Measurements from ENCODE around the gene CCDC47. TPM values are rescaled to one million over a fixed set of nuclear protein-coding genes. Genes with fewer than 3 reads are reported as not detected.

CCDC47 gene
- total and polyA plus RNA-seq, 2 of the 4 experiments (the other 2 are of a cell fraction), result 45.7 to 62.0 TPM

DNA sequence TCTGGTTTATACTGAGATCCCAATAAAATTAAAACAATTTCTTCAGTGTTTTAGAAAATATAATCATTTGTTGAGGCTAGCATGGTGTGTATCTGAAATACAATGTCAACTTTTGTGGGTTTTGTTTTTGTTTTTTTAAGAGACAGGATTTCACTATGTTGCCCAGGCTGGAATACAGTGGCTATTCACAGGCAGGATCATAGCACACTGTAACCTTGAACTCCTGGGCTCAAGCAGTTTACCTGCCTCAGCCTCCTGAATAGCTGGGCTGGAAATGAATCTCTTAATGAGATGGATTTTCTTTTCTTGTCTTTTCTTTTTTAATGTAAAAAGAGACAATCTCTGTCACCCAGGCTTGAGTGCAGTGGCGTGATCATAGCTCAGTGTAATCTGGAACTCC is 12.7 kb upstream of the CCDC47 start:
- Histone ChIP-seq H3K18ac (ENCODE audit: low read depth, low read length) (no peak overlapping the region), H3K4me3 (ENCODE audit: insufficient read depth, low read depth, low read length) (no peak overlapping the region), H3K79me1 (ENCODE audit: low read depth in 1 of 2, low read length in 2 of 2) (peaks cover 16 to 64% of the 10 kb centered on the region in 2 experiments; a peak in 3 of 4 replicates), H3K27ac (ENCODE audit: insufficient read depth, low read length) (no peak overlapping the region; the same call in 1 of the 2 replicates), H3K9ac (ENCODE audit: low read depth, low read length) (no peak overlapping the region), H3K27me3 (ENCODE audit: control insufficient read depth, insufficient read depth, low read length) (no peaks in the 10 kb centered on the region), H3K23ac (ENCODE audit: low read depth, low read length) (no peak overlapping the region), H4K5ac (ENCODE audit: low read depth, low read length) (no peak overlapping the region), H2BK20ac (ENCODE audit: low read depth, low read length) (no peak overlapping the region), H2BK5ac (ENCODE audit: low read depth, low read length, poor library complexity, severe bottlenecking) (no peak overlapping the region), H3K36me3 (ENCODE audit: control insufficient read depth, insufficient read depth, low read length) (peaks cover 35% of the 10 kb centered on the region), H3K4me1 (ENCODE audit: control insufficient read depth, insufficient read depth, low read length) (peaks cover 6% of the 10 kb centered on the region; the same call in 1 of the 2 replicates), H4K91ac (ENCODE audit: insufficient read depth, low read depth, low read length) (no peak overlapping the region), H2AK5ac (ENCODE audit: low read depth, low read length) (no peak overlapping the region), H2BK15ac (ENCODE audit: low read depth, low read length) (no peak overlapping the region), H3K4ac (ENCODE audit: low read depth, low read length) (no peak overlapping the region), H3K56ac (ENCODE audit: extremely low read depth, insufficient read depth, low read length) (no peak overlapping the region), H2BK120ac (ENCODE audit: low read depth, low read length) (no peak overlapping the region), H3K4me2 (ENCODE audit: low read depth, low read length) (no peak overlapping the region), H3K14ac (replicated peaks; ENCODE audit: low read depth, low read length) (no peak overlapping the region), H4K8ac (ENCODE audit: low read depth in 2 of 2, low read length in 2 of 2) (no peak overlapping the region), H3K9me1 (ENCODE audit: insufficient read depth, low read length) (peaks cover 12% of the 10 kb centered on the region), H2AK9ac (replicated peaks; ENCODE audit: low read depth, low read length, poor library complexity) (no peak overlapping the region), H3K9me3 (ENCODE audit: control insufficient read depth, insufficient read depth, low read length) (no peaks in the 10 kb centered on the region), H2AFZ (replicated peaks; ENCODE audit: low read length, poor library complexity) (no peak overlapping the region), H4K20me1 (ENCODE audit: insufficient read depth, low read length) (peaks cover 85% of the 10 kb centered on the region)
- DNase-seq (no peak), ATAC-seq (ENCODE audit: low read depth) (no peak)
- CTCF ChIA-PET, result no interaction called here
- dilution Hi-C loops (cut with HindIII; ENCODE audit: low sequenced_read_pairs, unreplicated experiment) (no loop called here), intact Hi-C loops (cut with micrococcal nuclease) (no loop called here), in situ Hi-C loops (cut with MboI; ENCODE audit: low sequenced_read_pairs) (no loop called here)
- BruUV-seq (replicated peaks), result no TSS peak
- POLR2A ChIA-PET (ENCODE audit: unreplicated experiment), result no interaction called here
- TF ChIP-seq BHLHE40 (IDR thresholded peaks at IDR 0.05; ENCODE audit: low read depth, low read length), result no peak
- TF ChIP-seq, protein P1, sequence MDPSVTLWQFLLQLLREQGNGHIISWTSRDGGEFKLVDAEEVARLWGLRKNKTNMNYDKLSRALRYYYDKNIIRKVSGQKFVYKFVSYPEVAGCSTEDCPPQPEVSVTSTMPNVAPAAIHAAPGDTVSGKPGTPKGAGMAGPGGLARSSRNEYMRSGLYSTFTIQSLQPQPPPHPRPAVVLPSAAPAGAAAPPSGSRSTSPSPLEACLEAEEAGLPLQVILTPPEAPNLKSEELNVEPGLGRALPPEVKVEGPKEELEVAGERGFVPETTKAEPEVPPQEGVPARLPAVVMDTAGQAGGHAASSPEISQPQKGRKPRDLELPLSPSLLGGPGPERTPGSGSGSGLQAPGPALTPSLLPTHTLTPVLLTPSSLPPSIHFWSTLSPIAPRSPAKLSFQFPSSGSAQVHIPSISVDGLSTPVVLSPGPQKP (IDR thresholded peaks at IDR 0.05; ENCODE audit: borderline replicate concordance, low read depth, low read length), result no peak
- TF ChIP-seq POLR2A (IDR thresholded peaks at IDR 0.05; ENCODE audit: low read depth, low read length), result no peak
- no peak for TF ChIP-seq RAD21 (IDR thresholded peaks at IDR 0.05; ENCODE audit: low read length)
- TF ChIP-seq FOS (IDR thresholded peaks at IDR 0.05; ENCODE audit: low read depth, low read length), result no peak
- TF ChIP-seq, protein P2, sequence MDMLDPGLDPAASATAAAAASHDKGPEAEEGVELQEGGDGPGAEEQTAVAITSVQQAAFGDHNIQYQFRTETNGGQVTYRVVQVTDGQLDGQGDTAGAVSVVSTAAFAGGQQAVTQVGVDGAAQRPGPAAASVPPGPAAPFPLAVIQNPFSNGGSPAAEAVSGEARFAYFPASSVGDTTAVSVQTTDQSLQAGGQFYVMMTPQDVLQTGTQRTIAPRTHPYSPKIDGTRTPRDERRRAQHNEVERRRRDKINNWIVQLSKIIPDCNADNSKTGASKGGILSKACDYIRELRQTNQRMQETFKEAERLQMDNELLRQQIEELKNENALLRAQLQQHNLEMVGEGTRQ (IDR thresholded peaks at IDR 0.05; ENCODE audit: low read depth, low read length), result no peak
- no peak for TF ChIP-seq MXI1 (IDR thresholded peaks at IDR 0.05; ENCODE audit: borderline replicate concordance, low read depth, low read length)
- no peak for TF ChIP-seq MAZ (IDR thresholded peaks at IDR 0.05; ENCODE audit: borderline replicate concordance, low read depth, low read length)
- TF ChIP-seq MAFK (IDR thresholded peaks at IDR 0.05; ENCODE audit: low read depth, low read length), result no peak
- no peak for TF ChIP-seq NFE2L2 (IDR thresholded peaks at IDR 0.05; ENCODE audit: low read depth, low read length)
- TF ChIP-seq, protein P3, sequence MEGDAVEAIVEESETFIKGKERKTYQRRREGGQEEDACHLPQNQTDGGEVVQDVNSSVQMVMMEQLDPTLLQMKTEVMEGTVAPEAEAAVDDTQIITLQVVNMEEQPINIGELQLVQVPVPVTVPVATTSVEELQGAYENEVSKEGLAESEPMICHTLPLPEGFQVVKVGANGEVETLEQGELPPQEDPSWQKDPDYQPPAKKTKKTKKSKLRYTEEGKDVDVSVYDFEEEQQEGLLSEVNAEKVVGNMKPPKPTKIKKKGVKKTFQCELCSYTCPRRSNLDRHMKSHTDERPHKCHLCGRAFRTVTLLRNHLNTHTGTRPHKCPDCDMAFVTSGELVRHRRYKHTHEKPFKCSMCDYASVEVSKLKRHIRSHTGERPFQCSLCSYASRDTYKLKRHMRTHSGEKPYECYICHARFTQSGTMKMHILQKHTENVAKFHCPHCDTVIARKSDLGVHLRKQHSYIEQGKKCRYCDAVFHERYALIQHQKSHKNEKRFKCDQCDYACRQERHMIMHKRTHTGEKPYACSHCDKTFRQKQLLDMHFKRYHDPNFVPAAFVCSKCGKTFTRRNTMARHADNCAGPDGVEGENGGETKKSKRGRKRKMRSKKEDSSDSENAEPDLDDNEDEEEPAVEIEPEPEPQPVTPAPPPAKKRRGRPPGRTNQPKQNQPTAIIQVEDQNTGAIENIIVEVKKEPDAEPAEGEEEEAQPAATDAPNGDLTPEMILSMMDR (conservative IDR thresholded peaks at IDR 0.05; ENCODE audit: low read depth, low read length), result no peak
- no peak for TF ChIP-seq CHD1 (IDR thresholded peaks at IDR 0.05; ENCODE audit: low read depth, low read length)
- TF ChIP-seq RFX5 (IDR thresholded peaks at IDR 0.05; ENCODE audit: low read depth, low read length), result no peak
- TF ChIP-seq RCOR1 (IDR thresholded peaks at IDR 0.05; ENCODE audit: insufficient replicate concordance, low read length), result no peak
- no peak for TF ChIP-seq SMC3 (IDR thresholded peaks at IDR 0.05; ENCODE audit: low read depth, low read length)
- no peak for TF ChIP-seq CEBPB (IDR thresholded peaks at IDR 0.05; ENCODE audit: low read depth, low read length)
- WGBS, 2 experiments (ENCODE audit: extremely low coverage in 2 of 2, insufficient read length in 1 of 2), result no CpG with 5 or more reads among the region's 1 CpG
